ENCODE measurements around the gene PLCB1.
"Not testable (repeated sequence)": the region's sequence is repeated elsewhere in the genome, so short reads cannot be mapped to it uniquely, and the experiment has no call there.

PLCB1 gene

DNA sequence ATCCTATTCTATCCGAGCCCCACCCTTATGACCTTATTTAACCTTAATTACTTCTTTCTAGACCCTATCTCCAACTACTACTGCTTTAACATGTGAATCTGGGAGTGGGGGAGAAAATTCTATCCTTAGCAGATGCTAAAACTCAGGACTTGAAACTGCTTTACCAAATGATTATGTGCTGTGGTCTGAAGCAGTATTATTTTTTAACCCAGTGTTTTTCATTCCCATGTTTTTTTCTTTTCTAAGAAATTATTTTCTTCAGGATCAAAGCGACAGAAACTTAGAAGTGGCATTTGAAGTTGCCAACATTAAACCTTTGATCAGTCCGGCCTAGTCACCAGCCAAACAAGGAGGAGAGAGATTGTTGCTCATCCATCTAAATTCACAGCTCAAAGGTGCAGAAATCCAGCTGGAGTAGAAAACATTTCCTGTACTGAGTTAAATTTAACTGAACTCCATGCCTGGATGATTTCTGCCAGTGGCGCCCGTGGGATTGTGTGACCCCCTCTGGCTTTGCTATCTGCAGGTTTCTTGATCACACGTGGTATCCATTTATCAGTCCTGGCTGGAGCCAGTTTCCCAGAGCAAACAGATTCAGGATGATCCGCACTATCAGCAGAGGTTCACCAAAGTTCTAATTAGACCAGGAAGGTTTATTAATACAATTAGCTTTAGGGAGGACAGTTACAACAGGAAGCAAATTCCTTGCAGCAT lies 300.5 kb downstream of the PLCB1 start:
- no peaks in the 10 kb centered on the region for H3K36me3 ChIP-seq (ENCODE audit: insufficient read depth, low read length)
- peaks cover 18% of the 10 kb centered on the region for H3K4me1 ChIP-seq (ENCODE audit: insufficient read depth, low read length)
- no peak overlapping the region; the same call in 1 of the 2 replicates for H3K9ac ChIP-seq (ENCODE audit: low read depth, low read length)
- no peaks in the 10 kb centered on the region for H3K9me3 ChIP-seq (ENCODE audit: control insufficient read depth, insufficient read depth, low read length)

GRCh38 chr20:8433291-8433690 lies 301.2 kb downstream of the PLCB1 start:
- Histone ChIP-seq H3K9ac (ENCODE audit: low read depth, low read length) (no peak overlapping the region), H3K9me3 (ENCODE audit: control insufficient read depth, insufficient read depth, low read length) (no peaks in the 10 kb centered on the region), H3K4me1 (ENCODE audit: insufficient read depth, low read length) (peaks cover 18% of the 10 kb centered on the region), H3K36me3 (ENCODE audit: insufficient read depth, low read length) (no peaks in the 10 kb centered on the region)

DNA sequence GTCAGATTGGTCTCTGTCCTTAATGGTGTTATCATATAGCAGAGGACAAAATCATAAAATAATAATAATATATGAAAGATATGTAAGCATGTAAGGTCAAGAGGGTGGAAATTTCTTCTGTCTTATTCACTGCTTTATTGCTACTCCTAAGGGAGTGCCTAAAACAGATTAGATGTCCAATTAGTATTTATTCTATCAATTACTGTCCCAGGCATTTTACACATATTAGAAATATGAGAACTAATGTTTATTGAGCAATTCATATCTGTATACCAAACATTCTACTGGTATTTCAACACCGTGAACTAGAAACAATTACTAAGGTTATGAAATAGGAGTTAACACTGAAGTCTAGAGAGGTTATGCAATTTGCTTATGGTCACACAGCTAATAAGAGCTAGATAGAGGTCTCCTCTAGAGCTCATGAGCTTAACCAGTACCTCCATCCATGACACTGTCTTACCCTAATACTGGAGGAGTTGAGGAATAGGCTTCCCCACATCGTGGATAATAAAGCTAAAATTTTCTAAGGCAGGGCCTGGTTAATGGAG lies 302.3 kb downstream of the PLCB1 start:
- no peaks in the 10 kb centered on the region for H3K9me3 ChIP-seq (ENCODE audit: control insufficient read depth, insufficient read depth, low read length)
- no peaks in the 10 kb centered on the region for H3K36me3 ChIP-seq (ENCODE audit: insufficient read depth, low read length)
- no peak overlapping the region for H3K9ac ChIP-seq (ENCODE audit: low read depth, low read length)
- H3K4me1 ChIP-seq (ENCODE audit: insufficient read depth, low read length) = peaks cover 18% of the 10 kb centered on the region

GRCh38 chr20:8435285-8436035 lies 303.4 kb downstream of the PLCB1 start:
- peaks cover 18% of the 10 kb centered on the region for H3K4me1 ChIP-seq (ENCODE audit: insufficient read depth, low read length)
- no peaks in the 10 kb centered on the region for H3K36me3 ChIP-seq (ENCODE audit: insufficient read depth, low read length)
- H3K9me3 ChIP-seq (ENCODE audit: control insufficient read depth, insufficient read depth, low read length) = no peaks in the 10 kb centered on the region
- no peak overlapping the region for H3K9ac ChIP-seq (ENCODE audit: low read depth, low read length)

DNA sequence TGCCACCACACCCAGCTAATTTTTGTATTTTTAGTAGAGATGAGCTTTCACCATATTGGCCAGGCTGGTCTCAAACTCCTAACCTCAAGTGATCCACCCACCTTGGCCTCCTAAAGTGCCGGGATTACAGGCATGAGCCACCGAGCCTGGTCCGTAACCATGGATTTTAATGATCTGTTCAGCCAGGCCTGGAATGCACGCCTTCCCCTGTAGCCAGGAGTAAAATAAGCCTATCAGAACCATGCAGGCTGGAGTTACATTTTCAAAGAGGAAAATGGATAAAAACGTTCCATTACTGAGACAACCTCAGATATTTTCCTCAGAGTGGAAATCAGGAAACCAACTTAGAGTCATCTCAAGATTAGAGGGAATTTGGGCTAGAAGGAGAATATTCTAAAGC lies 304.9 kb downstream of the PLCB1 start:
- H3K9me3 ChIP-seq (ENCODE audit: control insufficient read depth, insufficient read depth, low read length); H3K36me3 ChIP-seq (ENCODE audit: insufficient read depth, low read length); H3K9ac ChIP-seq (ENCODE audit: low read depth, low read length): not testable (repeated sequence)
- peaks cover 18% of the 10 kb centered on the region for H3K4me1 ChIP-seq (ENCODE audit: insufficient read depth, low read length)

DNA sequence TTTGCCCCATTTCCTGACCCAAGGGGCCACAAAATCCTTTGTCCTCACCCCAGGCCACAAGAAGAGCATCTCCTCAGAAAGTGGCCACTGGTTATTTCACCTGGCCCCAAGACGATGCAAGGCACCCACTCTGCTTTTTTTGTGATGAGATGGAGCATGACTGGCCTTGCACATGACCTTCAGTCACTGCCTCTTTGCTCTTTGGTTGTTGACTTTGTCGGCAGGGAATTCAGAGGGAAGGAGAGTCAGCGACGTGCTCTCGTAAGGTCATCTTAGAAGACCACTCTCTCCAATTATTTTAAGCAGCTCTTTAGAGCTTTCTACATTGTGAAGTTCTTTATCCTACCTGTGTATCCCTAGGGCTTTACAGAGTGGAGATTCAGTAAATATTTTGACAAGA lies 306.7 kb downstream of the PLCB1 start:
- Histone ChIP-seq H3K36me3 (ENCODE audit: insufficient read depth, low read length) (no peaks in the 10 kb centered on the region), H3K9me3 (ENCODE audit: control insufficient read depth, insufficient read depth, low read length) (no peaks in the 10 kb centered on the region), H3K4me1 (ENCODE audit: insufficient read depth, low read length) (peaks cover 1% of the 10 kb centered on the region; the same call in 1 of the 2 replicates), H3K9ac (ENCODE audit: low read depth, low read length) (no peak overlapping the region)

DNA sequence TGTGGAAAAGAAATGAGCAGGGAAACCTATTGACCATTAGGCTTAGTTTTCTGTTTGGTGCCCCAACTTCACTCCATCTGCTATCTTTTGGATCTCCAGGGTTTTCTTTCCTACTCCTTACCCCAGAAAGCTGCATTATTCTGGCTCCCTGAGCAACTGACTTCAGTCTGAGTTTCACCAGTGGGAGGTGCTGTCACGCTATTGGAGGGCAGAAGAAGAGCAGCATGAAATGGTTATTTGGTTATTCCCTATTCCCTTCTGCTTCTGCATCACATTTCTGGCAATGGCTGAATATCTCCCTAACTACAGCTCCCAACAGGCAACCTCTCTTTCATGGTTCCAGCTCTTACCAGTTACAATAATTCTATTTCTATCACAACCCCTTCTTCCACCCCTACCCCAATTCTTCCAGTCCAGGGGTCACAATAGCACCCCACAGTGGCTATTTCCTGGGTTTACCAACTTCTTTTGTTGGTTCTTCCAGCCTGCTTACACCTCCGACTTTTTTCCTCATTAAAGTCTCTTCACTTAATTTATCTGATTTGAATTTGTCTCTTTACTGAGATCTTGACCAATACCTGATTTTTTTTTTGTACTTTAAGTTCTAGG lies 311.5 kb downstream of the PLCB1 start:
- Histone ChIP-seq H3K9ac (ENCODE audit: low read depth, low read length) (no peak overlapping the region), H3K36me3 (ENCODE audit: insufficient read depth, low read length) (no peaks in the 10 kb centered on the region), H3K4me1 (ENCODE audit: insufficient read depth, low read length) (no peaks in the 10 kb centered on the region), H3K9me3 (ENCODE audit: control insufficient read depth, insufficient read depth, low read length) (no peaks in the 10 kb centered on the region)

GRCh38 chr20:8447262-8448120 lies 315.4 kb downstream of the PLCB1 start:
- Histone ChIP-seq H3K36me3 (ENCODE audit: insufficient read depth, low read length) (no peaks in the 10 kb centered on the region), H3K9me3 (ENCODE audit: control insufficient read depth, insufficient read depth, low read length) (no peaks in the 10 kb centered on the region), H3K9ac (ENCODE audit: low read depth, low read length) (no peak overlapping the region), H3K4me1 (ENCODE audit: insufficient read depth, low read length) (no peaks in the 10 kb centered on the region)

DNA sequence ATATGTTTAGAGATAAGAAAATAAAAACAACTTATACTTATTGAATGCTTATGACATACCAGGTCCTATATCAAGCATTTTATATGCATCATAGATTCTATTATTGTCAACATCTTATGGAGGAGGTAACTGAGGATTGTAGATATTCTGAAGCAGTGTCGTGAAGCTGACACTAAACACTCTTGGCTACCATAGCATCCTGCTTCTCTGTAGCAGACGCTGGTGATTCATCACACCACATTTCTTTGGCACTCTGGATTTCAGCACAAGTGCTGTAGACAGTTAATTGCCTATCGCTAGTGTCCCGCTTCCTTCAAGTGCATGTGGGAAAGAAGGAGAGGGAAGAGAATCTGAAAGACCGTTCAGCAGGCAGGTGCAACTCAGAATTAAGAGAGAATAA lies 317.1 kb downstream of the PLCB1 start:
- H3K4me1 ChIP-seq (ENCODE audit: insufficient read depth, low read length) = no peaks in the 10 kb centered on the region
- H3K9ac ChIP-seq (ENCODE audit: low read depth, low read length) = no peak overlapping the region
- no peaks in the 10 kb centered on the region for H3K9me3 ChIP-seq (ENCODE audit: control insufficient read depth, insufficient read depth, low read length)
- no peaks in the 10 kb centered on the region for H3K36me3 ChIP-seq (ENCODE audit: insufficient read depth, low read length)

DNA sequence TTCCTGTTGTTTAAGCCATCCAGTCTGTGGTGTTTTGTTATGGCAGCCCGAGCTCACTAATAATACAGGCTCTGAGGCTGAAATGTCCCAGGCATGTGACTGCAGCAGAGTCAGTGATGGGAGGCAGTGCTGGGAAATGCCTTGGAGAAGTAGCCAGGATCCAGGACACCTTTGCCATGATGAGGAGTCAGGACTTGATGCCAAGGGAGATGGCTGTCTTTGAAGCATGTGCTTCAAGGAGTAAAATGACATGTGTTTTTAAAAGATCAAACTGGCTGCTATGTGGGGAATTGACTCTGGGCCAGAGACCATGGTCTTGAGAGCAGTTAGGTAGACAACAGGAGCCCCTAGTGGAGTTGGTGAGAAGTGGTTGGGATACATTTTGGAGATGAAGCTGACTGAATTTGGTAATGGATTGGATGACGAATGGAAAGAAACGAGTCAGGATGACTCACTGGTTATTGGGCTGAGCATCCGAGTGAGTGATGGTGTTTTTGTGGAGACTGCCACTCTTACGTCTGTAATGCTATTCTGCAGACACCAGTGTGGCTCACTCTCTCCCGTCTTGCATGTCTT lies 322.2 kb downstream of the PLCB1 start:
- no peaks in the 10 kb centered on the region for H3K36me3 ChIP-seq (ENCODE audit: insufficient read depth, low read length)
- H3K9ac ChIP-seq (ENCODE audit: low read depth, low read length) = no peak overlapping the region
- H3K9me3 ChIP-seq (ENCODE audit: control insufficient read depth, insufficient read depth, low read length) = no peaks in the 10 kb centered on the region
- no peaks in the 10 kb centered on the region for H3K4me1 ChIP-seq (ENCODE audit: insufficient read depth, low read length)

DNA sequence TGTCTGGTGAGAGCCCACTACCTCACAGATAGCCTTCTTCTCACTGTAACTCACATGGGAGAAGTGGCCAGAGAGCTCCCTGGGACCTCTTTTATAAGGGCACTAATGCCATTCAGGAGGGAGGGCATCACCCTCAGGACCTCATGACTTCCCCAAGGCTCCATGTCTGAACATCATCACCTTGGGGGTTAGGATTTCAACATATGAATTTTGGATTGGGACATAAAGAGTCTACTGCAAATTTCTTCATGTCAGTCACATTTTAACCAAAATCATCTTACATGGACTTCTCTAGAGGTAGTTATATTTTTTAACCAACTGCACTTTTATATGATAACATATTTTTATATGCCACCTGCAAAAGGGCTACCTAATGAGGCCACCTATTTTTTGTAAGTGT lies 324.7 kb downstream of the PLCB1 start:
- no peaks in the 10 kb centered on the region for H3K9me3 ChIP-seq (ENCODE audit: control insufficient read depth, insufficient read depth, low read length)

DNA sequence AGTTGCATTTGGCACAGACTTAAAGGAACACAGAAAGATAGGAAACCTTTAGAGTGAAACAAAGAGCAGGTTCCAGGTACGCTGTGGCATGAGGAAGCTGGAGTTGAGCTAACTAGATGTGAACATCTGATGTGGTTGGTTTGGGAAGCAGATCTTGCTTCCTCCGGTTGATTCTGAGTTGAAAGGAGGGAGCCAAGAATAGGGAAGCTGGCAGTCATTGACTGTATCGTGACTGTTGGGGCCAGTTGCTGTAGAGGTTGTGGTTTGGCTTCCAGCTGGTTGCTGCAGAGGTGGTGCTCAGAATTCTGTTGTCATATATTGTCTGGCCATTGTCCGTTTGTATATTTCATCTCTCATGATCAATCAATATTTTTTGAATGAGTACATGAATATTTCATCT lies 325.9 kb downstream of the PLCB1 start:
- no peaks in the 10 kb centered on the region for H3K9me3 ChIP-seq (ENCODE audit: control insufficient read depth, insufficient read depth, low read length)
- H3K36me3 ChIP-seq (ENCODE audit: insufficient read depth, low read length) = no peaks in the 10 kb centered on the region
- H3K4me1 ChIP-seq (ENCODE audit: insufficient read depth, low read length) = no peaks in the 10 kb centered on the region
- no peak overlapping the region for H3K9ac ChIP-seq (ENCODE audit: low read depth, low read length)

More for the DNA sequence above, 324.7 kb downstream of the PLCB1 start:
- H3K4me1 ChIP-seq (ENCODE audit: insufficient read depth, low read length) = no peaks in the 10 kb centered on the region
- no peak overlapping the region for H3K9ac ChIP-seq (ENCODE audit: low read depth, low read length)
- no peaks in the 10 kb centered on the region for H3K36me3 ChIP-seq (ENCODE audit: insufficient read depth, low read length)

- Histone ChIP-seq H3K9ac (ENCODE audit: low read depth, low read length) (no peak overlapping the region), H3K4me1 (ENCODE audit: insufficient read depth, low read length) (no peaks in the 10 kb centered on the region), H3K36me3 (ENCODE audit: insufficient read depth, low read length) (no peaks in the 10 kb centered on the region), H3K9me3 (ENCODE audit: control insufficient read depth, insufficient read depth, low read length) (0 out of 2 replicates have a peak, but pooled peaks cover 9% of the 10 kb centered on the region)
Measured at GRCh38 chr20:8461186-8461585, 329.1 kb downstream of the PLCB1 start.

DNA sequence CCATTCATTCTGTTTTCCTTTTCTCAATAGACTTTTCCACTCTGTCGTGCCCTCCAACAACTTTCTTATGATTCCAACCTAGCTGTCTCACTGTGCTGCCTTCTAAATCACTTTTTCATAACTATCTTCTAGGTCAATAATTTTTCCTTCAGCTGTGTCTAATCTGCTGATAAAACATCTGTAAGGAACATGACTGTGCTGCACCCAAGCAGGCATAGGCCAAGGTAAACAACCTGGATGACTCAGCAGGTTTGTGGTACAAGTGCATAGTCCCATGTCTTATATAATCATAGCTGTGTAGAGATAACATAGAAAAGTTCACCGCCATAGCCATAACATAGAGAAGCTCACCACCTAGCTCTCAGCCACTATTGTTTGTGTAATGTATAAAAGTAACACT lies 332.3 kb downstream of the PLCB1 start:
- Histone ChIP-seq H3K9me3 (ENCODE audit: control insufficient read depth, insufficient read depth, low read length) (0 out of 2 replicates have a peak, but pooled peaks cover 9% of the 10 kb centered on the region), H3K9ac (ENCODE audit: low read depth, low read length) (no peak overlapping the region), H3K36me3 (ENCODE audit: insufficient read depth, low read length) (no peaks in the 10 kb centered on the region), H3K4me1 (ENCODE audit: insufficient read depth, low read length) (no peaks in the 10 kb centered on the region)

Measured in ES-I3 (cell line).